Measurements from ENCODE around the gene RBM15B.

DNA sequence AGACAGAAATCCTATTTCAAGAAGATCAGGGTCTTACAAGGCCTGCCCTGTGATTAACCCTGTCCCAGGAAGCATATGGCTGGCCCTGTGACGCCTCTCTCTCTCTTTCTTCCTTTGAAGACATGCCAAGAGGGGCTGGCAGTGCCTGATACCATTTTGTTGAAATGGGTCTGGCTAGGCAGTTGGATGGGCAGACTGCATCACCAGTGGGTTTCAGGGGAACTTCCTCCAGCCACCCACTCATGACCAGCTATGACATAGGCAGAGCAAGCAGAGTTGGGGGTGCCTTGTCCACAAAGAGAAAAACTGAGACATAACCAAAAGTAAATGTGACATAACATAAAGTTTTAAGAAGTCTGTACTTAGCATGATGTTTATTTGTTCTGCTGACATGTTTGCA is 37.4 kb upstream of the RBM15B start:
- TF ChIP-seq EP300 (IDR thresholded peaks at IDR 0.05; ENCODE audit: borderline replicate concordance) (no peak), NFIC (IDR thresholded peaks at IDR 0.05) (no peak), CREB1 (IDR thresholded peaks at IDR 0.05; ENCODE audit: low read depth) (no peak), TEAD4 (IDR thresholded peaks at IDR 0.05) (no peak), EGR1 (IDR thresholded peaks at IDR 0.05) (no peak), YY1 (IDR thresholded peaks at IDR 0.05; ENCODE audit: low read depth) (no peak), RAD21 (IDR thresholded peaks at IDR 0.05; ENCODE audit: low read depth) (no peak), CEBPB (IDR thresholded peaks at IDR 0.05) (no peak), TAF1 (IDR thresholded peaks at IDR 0.05; ENCODE audit: low read depth) (no peak), ZBTB7A (IDR thresholded peaks at IDR 0.05; ENCODE audit: low read depth) (no peak)
- TF ChIP-seq, protein P1, sequence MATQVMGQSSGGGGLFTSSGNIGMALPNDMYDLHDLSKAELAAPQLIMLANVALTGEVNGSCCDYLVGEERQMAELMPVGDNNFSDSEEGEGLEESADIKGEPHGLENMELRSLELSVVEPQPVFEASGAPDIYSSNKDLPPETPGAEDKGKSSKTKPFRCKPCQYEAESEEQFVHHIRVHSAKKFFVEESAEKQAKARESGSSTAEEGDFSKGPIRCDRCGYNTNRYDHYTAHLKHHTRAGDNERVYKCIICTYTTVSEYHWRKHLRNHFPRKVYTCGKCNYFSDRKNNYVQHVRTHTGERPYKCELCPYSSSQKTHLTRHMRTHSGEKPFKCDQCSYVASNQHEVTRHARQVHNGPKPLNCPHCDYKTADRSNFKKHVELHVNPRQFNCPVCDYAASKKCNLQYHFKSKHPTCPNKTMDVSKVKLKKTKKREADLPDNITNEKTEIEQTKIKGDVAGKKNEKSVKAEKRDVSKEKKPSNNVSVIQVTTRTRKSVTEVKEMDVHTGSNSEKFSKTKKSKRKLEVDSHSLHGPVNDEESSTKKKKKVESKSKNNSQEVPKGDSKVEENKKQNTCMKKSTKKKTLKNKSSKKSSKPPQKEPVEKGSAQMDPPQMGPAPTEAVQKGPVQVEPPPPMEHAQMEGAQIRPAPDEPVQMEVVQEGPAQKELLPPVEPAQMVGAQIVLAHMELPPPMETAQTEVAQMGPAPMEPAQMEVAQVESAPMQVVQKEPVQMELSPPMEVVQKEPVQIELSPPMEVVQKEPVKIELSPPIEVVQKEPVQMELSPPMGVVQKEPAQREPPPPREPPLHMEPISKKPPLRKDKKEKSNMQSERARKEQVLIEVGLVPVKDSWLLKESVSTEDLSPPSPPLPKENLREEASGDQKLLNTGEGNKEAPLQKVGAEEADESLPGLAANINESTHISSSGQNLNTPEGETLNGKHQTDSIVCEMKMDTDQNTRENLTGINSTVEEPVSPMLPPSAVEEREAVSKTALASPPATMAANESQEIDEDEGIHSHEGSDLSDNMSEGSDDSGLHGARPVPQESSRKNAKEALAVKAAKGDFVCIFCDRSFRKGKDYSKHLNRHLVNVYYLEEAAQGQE (IDR thresholded peaks at IDR 0.05; ENCODE audit: low read depth) = no peak
- TF ChIP-seq, protein P2, sequence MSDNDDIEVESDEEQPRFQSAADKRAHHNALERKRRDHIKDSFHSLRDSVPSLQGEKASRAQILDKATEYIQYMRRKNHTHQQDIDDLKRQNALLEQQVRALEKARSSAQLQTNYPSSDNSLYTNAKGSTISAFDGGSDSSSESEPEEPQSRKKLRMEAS (IDR thresholded peaks at IDR 0.05) = no peak
